NCI-H1436 (cell line): ENCODE results near the gene CA11.
A peak's percentile ranks its signal among the peaks of the same experiment; 100 is the strongest.

Source experiments
- DNase-seq: peaks from one replicate; lab custom pipeline; 2025; lab: John Stamatoyannopoulos, UW

Gene CA11

DNA sequence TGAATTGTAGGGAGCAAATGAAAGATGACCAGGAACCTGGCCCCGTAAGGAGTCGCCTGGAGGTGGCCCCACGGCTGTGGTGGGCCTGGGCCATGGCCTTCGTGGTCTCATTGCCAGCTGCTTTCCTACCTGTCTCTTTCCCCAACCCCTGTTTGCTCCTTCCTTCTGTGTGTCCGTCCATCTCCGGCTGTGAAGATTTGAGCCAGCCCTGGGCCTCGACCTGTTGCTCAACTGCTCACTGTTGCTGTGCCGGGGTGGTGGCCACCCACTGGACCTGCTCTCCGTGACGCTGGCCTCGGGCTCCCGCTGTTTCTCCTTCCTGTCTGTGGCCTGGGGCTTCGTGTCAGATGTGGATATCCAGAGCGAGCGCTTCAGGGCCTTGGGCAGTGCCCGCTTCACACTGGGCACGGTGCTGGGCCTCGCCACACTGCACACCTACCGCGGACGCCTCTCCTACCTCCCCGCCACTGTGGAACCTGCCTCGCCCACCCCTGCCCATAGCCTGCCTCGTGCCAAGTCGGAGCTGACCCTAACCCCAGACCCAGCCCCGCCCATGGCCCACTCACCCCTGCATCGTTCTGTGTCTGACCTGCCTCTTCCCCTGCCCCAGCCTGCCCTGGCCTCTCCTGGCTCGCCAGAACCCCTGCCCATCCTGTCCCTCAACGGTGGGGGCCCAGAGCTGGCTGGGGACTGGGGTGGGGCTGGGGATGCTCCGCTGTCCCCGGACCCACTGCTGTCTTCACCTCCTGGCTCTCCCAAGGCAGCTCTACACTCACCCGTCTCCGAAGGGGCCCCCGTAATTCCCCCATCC is 17.3 kb downstream of the CA11 start:
- no peak for DNase-seq

DNA sequence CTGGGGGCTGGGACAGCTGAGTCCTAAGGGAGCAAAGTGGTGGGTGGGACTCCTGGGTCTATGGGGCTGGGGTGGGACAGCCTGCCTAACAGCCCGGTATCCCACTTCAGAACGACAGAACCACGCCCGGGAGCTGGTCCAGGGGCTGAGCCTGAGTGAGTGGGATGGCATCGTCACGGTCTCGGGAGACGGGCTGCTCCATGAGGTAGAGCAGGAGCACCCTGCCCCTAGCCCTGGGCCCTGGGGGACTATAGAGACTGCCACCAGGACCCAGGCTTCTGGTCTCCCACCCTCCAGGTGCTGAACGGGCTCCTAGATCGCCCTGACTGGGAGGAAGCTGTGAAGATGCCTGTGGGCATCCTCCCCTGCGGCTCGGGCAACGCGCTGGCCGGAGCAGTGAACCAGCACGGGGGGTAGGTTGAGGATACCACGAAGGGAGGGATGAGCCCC is 18.1 kb downstream of the CA11 start:
- DNase-seq: no peak

DNA sequence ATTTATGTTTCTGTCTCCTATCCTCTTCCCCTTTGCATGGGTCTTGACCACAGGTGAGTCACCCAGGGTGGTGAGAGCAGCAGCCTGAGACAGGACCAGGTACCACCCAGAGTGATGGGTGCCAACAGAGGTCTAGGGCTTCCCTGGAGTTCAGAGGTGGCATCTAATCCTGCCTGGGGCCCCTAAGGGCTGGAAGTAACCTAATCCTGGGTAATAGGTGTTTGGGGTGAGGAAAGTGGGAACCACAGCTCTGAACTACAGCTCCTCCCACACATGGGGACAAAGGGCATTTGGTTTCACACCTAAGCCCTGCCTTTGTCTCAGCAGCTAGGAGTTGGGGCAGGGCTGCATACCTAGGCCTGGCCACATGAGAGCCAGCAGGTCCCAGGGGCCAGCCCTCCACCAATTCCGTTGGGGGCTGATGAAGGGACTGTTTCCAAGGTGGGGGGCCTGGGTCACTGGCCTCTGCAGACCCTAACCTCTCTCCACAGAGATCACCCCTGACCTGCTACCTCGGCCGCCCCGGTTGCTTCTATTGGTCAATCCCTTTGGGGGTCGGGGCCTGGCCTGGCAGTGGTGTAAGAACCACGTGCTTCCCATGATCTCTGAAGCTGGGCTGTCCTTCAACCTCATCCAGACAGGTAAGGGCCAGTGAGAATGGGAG is 18.7 kb downstream of the CA11 start:
- DNase-seq: no peak

DNA sequence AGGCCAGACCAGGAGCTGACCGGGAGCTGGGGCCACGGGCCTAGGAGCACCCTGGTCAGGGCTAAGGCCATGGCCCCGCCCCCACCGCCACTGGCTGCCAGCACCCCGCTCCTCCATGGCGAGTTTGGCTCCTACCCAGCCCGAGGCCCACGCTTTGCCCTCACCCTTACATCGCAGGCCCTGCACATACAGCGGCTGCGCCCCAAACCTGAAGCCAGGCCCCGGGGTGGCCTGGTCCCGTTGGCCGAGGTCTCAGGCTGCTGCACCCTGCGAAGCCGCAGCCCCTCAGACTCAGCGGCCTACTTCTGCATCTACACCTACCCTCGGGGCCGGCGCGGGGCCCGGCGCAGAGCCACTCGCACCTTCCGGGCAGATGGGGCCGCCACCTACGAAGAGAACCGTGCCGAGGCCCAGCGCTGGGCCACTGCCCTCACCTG is 20.1 kb downstream of the CA11 start:
- no peak for DNase-seq

DNA sequence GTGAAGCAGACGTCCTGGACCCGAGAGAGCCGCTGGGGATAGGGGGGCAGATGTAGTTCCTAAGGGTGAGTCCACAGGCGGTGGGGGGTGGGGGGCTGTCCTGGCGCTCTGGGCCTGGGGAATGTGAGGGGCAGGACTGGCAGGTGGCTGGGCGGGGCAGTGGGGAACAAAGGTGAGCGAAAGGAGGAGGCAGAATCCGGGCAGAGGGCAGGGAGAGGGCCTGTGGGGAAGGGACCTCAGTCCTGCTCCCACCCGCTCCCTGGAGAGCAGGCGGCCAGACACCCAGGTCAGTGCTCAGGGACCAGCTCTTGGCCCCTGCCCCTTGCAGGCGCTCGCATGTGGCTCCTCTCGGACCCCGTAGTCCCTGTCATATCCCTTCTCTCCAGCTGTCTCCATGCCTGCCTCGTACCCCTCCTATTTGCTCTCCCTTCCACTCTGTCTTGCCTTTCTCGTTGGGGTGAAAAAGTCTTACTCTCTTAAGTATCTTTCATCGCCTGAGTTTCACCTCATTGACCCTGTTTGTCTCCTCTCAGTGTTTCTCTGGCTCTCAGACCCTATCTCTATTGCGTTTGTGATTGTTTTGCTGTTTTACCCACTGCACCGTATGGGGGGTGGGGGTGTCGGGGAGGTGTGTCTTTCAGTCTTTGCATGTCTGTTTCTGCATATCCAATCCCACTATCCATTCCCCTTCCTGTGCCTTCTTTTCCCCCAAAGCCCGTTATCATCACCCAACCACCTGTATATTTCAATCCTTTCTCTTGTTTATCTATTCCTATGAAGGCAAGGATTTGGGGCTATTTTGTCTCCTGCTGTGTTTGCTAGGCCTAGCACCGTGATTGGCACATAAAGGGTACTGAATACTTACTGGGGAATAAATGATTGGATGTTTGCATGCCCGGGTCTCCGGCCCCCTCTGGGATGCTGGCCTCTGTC is 20.9 kb downstream of the CA11 start:
- no peak for DNase-seq

DNA sequence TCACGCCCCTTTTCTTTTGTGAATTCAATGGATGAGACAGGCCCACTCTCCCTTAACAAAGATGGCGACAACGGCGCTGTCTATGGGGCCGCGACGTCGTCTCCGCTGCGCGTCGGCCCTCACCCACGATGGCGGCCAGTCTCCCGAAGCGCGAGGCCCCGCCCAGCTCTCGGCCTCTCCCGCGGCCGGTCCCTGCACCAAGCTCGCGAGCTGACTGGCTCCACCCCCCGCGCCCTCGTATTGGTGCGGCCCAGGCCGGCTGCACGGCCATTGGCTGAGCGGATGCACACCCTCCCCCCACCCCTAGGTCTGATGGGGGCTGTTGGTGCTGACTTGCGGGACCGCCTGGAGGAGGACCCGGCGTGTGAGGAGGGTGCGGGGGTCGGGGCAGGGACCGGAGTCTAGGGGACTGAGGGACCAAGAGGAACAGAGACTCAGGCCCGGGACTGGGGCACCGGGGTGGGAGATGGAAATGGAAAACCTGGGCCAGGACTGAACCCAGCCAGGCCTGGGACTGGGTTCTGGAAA is 21.9 kb downstream of the CA11 start:
- peak; percentile 100 for DNase-seq

DNA sequence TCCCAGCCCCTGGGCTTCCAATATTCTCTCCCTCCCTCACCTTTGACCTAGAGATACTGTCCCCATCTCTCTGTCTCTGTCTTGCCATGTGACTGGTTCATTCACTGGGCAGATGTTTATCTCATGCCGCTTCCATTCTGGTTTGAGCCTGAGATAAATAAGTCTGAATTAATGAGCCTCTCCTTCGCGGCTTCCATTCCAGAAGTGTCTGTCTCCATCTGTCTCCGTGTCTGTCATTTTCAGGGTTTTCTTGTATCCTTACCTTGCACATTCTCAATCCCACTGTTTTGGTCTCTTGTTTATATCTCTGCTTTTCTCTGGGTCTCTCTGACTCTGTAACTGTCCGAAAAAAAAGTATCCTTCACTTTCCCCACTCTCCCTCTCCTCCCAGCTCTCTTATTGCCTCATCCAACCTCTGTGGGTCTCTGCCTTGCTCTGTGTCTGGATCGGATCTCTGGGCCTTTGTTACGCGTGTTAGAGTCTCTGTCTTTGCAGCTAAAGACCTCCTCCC is 22.4 kb downstream of the CA11 start:
- no peak for DNase-seq

DNA sequence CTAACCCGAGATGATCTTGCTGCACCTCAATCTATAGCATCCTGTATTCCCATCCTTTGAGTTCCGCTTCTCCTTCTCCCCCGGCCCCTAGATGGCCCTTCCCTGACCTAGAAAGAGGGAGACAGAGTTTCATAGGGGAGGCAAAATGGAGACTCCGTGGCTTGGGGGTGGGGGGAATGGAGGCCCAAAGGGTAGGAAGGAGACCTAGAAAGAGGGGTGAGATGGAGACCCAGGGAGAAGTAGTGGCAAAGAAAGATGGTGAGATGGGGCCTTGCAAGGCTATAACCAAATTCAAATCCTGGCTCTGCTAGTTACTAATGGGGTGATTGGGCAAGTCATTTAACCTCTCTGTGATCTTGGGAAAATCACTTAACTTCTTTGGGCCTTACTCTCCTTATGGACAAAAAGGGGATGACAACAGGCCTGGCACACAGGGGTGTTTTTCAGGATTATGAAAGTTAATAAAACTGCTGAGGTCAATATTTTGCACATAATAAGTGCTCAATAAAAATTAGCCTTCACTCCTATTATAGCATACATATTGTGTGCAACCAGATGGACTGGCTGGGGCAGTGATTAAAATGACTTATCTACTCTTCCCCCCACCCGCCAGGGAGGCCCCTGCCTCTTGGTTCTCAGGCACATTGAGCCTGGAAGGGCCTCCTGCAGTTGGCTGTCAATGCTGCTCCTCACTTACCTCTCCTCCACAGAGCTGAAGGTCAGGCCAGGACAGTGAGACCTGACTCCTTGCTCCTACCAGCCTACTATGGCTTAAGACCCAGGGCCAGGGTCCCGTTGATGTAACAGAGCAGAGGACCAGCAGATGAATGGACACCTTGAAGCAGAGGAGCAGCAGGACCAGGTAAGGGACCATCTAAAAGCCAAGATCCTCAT is 26.0 kb downstream of the CA11 start:
- DNase-seq: no peak

DNA sequence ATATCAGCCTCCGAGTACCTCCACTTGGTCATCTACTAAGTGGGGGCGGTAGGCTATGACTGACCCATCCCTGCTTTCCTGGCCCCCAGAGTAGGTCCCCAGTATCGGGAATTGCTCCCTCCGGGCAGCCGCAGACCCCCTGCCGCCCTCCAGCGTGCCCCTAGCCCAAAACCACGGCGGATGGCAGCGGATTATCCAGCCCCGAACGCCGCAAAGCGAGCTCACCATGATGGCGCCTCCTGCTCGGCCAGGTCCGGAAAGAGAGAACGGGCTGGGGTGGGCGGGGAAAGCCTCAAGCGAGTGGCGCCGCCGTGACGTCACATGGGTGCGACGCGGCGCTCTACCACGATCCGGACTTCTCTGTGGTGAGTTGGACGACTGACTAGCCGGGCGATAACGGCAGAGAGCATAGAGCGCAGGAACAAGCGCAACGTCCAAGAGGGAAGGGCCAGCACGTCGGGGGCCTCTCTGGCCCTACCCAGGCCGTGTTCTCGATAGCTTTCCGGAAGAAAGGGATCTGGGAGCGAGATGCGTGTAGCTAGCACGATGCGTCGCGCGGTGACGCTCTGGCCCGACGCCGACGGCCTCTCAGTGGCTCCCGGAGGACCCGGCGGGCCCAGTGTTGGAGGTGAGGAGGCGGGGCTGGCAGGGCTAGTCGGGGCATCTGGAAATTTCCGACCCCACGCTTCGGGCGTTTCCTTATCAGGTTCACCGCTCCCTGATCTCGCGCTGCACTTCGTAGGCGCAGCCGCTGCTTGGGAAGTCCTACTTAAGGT is 26.9 kb downstream of the CA11 start, which contains the start of the genes RPL18 and SPHK2:
Gene RPL18, minus strand, starts transcription at position 263 of the 776 bp plus-strand sequence. Its CDS starts 35 bp downstream, at position 228.
Gene SPHK2, plus strand, starts transcription at position 591 of the 776 bp plus-strand sequence. CDS start 1,009 bp downstream, outside the sequence.
- peak; percentile 100 for DNase-seq

DNA sequence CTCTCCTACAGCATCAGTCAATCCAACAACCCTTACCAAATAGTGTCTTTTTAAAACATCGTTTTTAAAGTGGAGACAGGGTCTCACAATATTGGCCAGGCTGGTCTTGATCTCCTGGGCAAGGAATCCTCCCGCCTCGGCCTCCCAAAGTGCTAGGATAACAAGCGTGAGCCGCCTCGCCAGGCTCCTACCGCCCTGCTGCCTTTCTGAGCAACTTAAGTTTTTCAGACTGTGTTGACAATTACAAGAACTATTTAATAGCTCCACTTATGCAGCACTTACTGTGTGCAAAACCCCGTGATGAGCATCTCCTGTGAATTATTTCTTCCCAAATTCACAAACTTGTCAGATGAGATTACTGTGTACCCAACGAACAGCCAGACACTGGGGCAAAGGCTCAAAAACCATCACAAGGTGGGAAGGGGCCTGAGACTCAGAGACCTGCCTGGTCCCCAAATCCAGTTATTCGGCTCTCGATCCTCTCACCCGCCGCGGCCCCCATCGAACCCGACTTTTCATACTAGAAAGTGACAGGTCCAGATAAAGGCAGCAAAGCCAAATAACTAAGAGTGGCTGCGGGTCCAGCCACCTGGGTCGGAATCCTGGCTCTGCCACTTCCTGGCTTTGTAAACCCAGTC is 27.6 kb downstream of the CA11 start:
- no peak for DNase-seq

DNA sequence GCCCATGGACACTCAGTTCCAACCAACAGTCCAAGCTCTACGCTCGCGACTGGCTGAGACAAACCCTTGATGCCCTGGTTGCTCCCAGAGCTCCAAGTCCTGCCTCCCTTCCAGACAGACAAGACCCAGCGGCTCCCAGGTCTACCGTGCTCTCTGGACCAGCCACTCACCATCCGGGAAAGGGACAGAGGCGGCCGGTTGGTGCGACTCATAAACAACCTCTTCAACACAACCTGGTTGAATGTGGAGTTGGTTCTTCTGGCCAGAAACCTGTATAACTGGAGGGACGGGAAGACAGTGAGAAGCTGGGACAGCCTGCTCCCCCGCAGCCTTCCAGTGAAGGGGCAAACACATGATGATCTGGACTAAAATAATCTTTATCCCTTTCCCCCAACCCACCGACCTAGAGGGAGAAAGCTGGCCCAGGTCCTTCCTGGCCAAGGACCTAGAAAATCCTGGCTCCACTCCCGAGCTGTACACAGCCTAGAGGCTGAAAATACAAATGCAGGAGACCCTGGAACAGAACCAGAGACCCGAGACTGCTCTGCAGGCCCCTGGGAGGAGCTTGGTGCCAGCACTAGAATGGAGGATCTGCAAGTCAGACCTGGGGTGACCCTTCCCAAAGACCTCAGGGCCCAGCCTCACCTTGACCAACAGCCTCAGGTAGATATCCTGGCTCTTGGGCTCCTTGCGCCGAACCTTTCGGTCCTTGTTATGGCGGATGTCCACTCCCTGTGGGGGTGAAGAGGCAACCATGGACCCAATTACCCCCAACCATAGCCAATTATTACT is 28.6 kb downstream of the CA11 start:
- no peak for DNase-seq

DNA sequence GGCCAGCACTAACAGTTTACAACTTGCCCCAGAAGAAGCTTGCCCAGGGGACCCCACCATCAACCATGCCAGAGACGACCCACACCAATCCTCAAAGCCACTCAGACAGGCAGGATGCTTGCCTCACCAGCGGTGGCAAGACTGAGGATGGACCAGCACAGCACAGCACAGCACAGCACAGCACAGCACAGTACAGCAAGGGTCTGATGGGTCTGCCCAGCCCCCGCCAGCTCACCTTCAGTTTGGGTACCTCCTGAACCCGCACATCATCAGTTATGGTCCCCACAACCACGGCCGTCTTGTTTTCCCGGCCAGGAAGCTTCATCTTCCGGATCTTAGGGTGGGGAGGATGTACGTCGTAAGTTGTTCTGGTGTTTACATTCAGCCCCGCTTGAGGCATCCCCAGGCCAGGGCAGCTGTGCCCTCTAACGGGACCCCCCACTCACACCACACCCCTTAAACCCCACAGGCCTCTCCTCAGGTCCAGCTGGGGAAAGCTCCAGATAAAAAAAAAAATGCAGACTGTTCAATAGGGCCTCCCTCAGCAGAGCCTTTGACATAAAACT is 29.4 kb downstream of the CA11 start:
- no peak for DNase-seq

DNA sequence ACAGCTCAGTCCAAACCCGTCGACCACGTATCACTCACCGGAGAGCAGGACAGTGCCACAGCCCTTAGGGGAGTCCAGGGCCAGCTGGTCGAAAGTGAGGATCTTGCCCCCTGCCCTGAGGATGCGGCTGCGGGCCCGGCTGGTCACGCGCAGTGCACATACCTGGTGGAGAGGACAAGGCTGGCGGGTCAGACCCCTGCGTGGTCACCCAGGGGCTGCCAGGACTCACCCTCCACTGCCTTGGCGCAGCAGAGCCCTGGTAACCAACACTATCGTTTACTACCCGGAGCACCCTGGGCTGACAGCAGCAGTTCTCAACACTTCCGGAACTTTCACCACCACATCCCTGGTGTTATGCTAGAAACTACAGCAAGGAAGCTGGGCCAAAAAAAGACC is 29.9 kb downstream of the CA11 start:
- no peak for DNase-seq

DNA sequence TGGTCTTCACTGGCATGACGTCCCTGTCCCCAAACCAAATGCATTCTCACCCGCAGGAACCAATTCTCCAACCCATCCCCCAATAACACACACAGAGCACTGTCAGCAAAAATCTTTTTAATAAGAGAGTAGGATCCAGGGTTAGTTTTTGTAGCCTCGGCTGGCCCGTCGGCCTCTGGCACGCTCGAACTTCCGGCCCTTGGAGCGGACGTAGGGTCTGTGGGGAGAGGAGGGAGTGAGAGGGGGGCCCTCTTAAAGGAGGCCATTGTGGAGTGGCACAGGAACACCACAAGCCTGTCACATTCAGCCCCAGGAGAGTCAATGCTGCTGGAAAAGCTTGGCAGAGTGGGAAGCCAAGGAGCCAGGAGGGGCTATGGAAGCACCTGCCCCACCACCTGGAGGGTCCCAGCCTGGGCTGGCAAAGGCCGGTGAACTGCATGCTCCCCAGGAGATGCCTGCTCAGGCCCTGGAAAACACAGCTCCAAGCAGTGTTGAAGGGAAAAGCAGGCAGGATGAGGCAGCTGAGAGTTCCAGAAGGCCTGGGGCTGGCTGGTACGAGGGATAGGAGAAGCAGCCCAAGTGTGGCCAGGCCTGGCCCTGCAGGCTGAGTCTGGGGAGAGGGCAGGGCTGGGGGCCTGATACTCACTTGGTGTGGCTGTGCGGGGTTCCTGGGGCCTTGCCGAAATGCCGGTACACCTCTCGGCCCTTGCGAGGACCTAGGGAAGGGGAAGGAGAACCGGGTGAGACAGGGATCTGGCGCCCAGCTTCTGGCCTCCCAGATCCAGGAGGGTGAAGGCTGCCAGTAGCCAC is 30.6 kb downstream of the CA11 start:
- DNase-seq: no peak

DNA sequence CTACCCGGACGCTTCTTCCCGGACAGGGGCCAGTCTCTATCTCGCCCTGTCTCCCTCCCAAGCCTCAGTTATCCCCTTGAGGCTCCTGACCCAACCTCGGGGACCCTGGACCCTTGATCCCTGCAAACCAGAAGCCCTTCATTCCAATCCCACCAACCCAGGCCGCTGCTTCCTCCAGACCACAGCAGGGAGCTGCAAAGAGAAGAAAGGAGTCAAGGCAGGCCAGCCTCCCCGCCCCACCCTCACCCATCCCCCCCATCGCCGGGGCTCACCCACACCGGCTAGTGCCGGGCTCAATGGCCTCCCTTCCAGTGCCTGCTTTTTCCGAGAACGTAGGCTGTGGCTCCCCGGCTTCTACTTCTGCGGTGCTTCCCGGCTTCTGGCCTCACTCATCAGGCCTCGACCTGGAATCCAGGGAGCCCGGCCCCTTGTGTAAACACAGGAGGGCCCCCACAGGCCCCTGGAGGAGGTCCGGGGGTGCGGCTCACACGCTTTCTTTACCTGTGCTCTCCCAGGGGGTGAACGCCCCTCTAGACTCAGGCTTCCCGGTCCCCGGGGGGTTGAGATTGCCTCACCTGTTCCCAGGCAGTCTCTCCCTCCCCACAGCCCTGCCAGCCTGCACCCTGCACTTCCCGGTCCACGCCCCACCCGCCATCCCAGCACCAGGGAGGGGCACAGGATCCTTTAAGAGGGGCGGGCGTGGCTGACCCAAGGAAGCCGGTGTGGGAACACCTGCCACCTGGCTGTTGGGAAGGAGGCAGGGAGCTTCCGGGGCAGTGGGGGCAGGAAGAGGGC is 31.4 kb downstream of the CA11 start, which contains the start of gene FAM83E:
Gene FAM83E, minus strand, starts transcription at position 641 of the 795 bp plus-strand sequence. CDS start 1,704 bp downstream, outside the sequence.
- DNase-seq: peak; percentile 53

DNA sequence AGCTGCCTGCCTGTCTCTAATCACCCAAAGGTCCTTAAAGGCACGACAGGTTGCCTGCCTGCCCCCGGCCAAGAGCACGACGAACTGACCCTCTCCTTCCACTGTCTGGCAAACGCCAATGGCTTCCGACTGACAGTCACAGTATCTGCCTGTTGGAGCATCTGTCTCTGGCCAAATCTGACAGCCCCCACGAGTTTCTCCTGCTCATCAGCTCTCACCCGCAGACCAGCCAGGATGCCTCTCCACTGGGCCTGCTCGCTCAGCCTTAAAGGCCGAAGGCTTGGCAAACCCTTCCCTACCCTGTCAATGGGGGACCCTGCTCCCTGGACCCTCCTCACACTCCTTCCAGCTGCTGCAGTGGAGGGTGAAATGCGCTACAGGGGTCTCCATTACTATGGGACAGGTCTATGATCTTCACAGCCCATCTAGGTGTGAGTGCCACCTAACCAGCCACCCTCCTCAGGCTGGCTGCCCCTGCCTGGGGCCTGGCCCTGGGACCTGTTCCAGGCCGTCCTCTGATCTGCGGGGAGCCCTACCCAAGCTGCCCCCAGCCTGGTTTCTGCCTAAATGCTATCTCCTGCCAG is 32.0 kb downstream of the CA11 start:
- DNase-seq: no peak
